ENCODE results near the gene STPG2.

Gene STPG2

DNA sequence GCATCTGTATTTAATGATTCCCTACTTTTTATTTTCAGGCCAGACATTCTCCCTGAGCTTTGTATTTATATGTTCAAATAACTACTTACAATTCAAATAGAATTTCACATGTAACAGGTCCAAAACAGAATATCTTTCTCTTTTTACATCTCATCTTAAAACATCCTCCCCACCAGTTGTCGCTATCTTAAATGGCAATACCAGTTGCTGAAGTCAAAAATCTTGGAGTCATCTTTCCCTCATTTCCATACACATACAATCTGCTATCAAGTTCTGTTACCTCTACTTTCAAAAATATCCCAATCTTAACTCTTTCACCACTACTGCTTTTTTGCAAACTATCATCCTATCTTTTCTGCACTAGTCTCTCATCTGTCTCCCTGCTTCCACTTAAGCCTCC lies 330.5 kb downstream of the STPG2 start:
- no peak for DNase-seq (ENCODE audit: low read depth in 2 of 2)

GRCh38 chr4:97786306-97786920 lies 356.9 kb downstream of the STPG2 start:
- no peak for DNase-seq (ENCODE audit: low read depth in 2 of 2)

DNA sequence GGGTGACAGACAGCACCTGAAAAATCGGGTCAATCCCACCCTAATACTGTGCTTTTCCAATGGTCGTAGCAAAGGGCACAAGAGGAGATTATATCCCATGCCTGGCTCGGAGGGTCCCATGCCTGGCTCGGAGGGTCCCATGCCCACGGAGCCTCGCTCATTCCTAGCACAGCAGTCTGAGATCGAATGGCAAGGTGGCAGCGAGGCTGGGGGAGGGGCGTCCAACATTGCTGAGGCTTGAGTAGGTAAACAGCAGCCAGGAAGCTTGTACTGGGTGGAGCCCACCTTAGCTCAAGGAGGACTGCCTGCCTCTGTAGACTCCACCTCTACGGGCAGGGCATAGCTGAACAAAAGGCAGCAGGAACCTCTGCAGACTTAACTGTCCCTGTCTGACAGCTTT lies 365.1 kb downstream of the STPG2 start:
- DNase-seq (ENCODE audit: low read depth in 2 of 2), result no peak

- DNase-seq (ENCODE audit: low read depth in 2 of 2), result no peak
Measured at GRCh38 chr4:97774347-97774989, 368.8 kb downstream of the STPG2 start.

DNA sequence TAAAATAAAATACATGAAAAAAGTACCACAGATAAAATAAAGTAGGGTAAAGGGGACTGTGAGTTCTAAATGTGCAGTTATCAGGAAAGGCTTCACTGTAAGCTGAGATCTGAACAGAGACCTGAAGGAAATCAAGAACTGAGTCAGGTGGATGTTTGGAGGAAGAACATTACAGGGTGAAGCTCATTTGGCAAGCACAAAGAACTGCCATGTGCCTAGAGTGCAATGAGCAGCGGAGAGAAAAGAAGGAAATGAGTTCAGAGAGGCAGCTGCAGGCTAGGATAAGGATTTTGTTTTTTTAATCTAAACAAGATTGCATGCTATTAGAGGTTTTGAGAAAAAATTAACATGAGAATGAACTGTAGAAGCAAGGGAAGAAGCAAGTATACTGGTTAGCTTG lies 373.1 kb downstream of the STPG2 start:
- DNase-seq (ENCODE audit: low read depth in 2 of 2), result no peak

DNA sequence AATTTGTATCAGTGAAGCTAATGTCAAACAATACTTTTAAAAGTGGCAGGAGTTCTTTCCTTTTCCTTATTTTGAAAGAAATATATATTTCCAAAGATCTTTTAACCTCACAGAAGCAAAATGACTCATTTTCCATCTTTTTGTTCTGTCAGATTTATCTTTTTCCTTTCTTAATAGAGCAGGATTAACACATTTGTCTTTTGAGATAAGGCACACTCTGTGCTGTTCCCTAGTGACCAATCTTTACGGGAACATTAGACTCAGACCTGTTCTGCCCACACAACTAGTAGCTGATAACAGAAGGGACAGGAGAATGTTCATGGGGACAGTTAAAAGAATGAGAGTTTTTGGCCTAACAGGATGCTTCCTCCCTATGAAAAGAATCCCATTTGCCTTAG lies 381.2 kb downstream of the STPG2 start:
- DNase-seq (ENCODE audit: low read depth in 2 of 2), result no peak

- DNase-seq (ENCODE audit: low read depth in 2 of 2), result no peak
Measured at GRCh38 chr4:97761445-97762114, 381.7 kb downstream of the STPG2 start.

- no peak for DNase-seq (ENCODE audit: low read depth in 2 of 2)
Measured at GRCh38 chr4:97759785-97760184, 383.5 kb downstream of the STPG2 start.

GRCh38 chr4:97752599-97752998 lies 390.7 kb downstream of the STPG2 start:
- no peak for DNase-seq (ENCODE audit: low read depth in 2 of 2)

GRCh38 chr4:97747945-97748344 lies 395.3 kb downstream of the STPG2 start:
- DNase-seq (ENCODE audit: low read depth in 2 of 2), result no peak

GRCh38 chr4:97720869-97721432 lies 422.3 kb downstream of the STPG2 start:
- DNase-seq (ENCODE audit: low read depth in 2 of 2), result no peak

DNA sequence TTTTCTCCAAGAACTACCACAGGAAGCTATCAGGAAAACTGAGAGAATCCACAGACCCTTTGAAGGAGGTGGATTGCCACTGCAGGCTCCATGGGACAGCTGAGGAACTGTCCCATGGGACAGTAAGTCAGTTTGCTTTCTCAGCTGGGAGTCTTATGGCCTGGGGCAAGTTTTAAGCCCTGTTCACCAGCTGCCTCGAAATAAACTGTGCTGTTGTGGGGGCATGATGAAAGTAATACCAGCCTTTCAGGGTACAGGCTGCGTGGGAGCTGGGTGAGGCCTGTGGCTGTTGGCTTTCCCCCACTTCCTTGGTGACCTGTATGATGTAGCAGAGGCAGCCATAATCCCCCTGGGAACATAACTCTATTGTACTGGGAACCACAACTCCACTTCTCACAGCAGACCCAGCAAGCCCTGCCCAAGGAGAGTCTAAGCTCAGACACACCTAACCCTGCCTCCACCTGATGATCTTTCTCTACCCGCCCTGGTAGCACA lies 452.1 kb downstream of the STPG2 start:
- DNase-seq (ENCODE audit: low read depth in 2 of 2), result no peak

DNA sequence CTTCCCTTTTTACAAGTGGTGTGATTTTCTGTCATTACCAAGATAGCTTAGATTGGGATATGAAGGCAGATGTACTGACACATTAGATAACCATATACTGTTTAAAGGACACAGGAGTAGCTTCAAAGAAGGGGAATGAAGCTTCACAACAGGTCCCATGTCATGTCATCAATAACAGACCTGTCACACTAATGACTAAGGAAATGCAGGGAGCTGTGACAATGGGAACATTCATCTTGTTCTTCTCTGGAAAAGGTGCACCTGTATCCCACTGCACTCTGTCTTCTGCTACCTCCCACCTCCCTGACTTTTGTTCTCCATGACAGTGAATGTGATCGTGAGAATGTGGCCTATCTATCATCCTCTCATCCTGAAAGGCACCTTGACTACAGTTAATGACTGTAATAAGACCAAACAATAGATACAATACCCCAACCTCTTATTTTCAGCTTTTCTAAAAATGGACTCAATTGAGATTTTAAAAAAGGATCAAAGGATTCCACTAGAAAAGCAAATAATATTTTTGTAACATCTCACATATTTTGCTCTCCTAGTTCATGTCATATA lies 472.5 kb downstream of the STPG2 start:
- no peak for DNase-seq (ENCODE audit: low read depth in 2 of 2)

- DNase-seq (ENCODE audit: low read depth in 2 of 2), result no peak
Measured at GRCh38 chr4:97665553-97665952, 477.7 kb downstream of the STPG2 start.

DNA sequence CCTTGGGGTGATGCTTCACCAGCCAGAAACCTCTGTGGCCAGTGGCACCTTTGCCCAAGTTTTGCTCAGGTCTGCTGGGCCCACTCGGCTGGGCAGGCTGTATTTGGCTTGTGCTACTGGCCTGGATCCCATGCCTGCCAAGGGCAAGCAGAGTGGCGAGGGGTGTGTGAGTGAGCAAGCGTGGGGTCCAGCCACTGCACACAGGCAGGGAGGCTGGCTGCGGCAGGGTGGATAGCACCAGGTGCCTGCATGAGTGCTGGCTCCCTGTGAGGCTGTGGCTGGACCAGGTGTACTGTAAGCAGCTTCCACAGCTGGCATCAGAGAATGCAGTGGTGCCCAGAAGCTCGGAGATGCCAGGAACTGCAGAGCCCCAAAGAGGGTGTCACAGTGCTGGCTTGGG lies 478.5 kb downstream of the STPG2 start:
- no peak for DNase-seq (ENCODE audit: low read depth in 2 of 2)

GRCh38 chr4:97662133-97662532 lies 481.1 kb downstream of the STPG2 start:
- DNase-seq (ENCODE audit: low read depth in 2 of 2), result no peak

GRCh38 chr4:97656044-97656720 lies 487.1 kb downstream of the STPG2 start:
- DNase-seq (ENCODE audit: low read depth in 2 of 2), result no peak

DNA sequence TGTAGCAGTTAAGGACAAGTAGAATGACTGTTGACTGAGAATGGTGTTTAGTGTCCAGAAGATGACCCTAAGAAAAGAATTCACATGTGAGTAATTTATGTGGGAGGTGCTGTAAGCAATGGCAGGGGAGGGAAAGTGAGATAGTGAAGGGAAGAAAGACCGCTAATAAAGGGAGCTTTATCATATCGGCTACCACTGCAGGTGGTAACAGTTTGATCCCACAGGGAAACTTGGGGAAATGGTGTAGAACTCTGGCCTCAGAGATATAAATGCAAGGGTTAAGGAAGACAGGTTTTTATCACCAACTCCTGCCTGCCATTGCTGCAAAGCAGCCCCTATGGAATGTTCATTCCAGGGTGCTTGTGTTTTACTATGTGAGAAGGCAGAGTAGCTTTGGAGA lies 489.6 kb downstream of the STPG2 start:
- DNase-seq (ENCODE audit: low read depth in 2 of 2), result no peak

DNA sequence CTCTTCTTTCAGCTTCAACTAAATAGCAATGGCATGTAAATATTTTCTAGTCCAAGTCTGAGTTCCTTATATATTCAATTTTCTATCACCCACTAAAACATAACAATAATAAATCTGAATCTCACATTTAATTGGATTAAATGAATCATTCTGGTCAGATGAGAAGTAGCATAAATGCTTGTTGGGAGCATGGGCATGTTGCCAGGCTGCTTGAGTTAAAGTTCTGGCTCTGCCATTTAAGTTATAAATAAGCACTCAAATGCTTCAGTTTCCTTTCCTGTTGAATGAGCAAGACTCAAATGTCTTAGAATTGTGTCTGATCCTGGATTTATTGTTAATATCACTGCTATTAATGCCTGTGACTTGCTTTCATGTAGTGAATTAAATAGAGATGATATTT lies 496.3 kb downstream of the STPG2 start:
- DNase-seq (ENCODE audit: low read depth in 2 of 2), result no peak

DNA sequence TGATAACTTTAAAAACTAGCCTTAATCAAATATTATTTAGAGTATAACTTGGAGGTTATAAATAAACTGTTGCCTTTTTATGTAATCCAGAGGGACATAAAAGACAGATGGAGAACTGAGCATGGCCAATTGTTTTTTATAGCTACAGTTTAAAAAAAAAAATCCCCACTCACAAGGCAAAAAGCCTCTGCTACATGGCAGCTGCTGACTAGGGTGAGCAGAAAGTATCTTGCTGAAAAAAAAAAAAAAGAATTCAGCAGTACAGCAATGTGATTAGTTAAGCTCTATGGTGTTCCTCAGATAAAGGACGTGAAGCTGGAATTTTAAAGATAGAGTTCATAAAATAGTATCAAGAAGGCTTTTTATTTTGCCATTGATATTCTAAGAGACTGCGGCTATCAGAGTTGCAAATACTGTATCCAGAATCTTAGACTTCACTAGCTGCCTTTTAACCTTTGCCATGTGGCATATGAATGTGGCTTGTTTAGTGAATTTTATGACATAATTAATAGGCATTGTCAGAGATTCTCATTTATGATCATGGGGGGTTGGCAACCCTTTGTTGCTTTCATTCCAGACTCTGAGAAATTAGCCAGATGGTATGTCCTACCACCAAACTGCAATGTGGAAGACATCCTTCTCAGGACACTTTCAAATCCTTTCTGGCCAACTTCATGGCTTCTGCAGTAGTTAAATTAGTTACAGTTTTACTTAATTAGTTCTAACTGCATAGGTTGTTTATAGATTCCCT lies 498.0 kb downstream of the STPG2 start:
- no peak for DNase-seq (ENCODE audit: low read depth in 2 of 2)

- no peak for DNase-seq (ENCODE audit: low read depth in 2 of 2)
Measured at GRCh38 chr4:97643179-97643578, 500.1 kb downstream of the STPG2 start.
